B cell (primary cell): ENCODE data around the gene PKNOX2. TPM values are rescaled to one million over a fixed set of nuclear protein-coding genes. Genes with fewer than 3 reads are reported as not detected.

Source experiments
- ATAC-seq: fragments of 200-7000 bp; cut with Tn5 transposase; one replicate; pipeline ENCODE4 v1.10.0; 2021; ENCODE audit warnings: low read depth, mild to moderate bottlenecking, moderate number of reproducible peaks, moderate library complexity
- CTCF ChIA-PET: fragments of 350-600 bp; sonication (Branson Sonifier 250); formaldehyde crosslinking; loops from one replicate; lab custom pipeline; 2021; ENCODE audit warnings: antibody characterized with exemption, inconsistent platforms; lab: Charles Lee
- POLR2A ChIA-PET: fragments of 350-600 bp; sonication (Branson Sonifier 250); formaldehyde crosslinking; loops from one replicate; lab custom pipeline; 2021; ENCODE audit warnings: antibody characterized with exemption; lab: Charles Lee
- DNase-seq: peaks from one replicate; pipeline ENCODE4 v3.0.0; 2013
- H2AFZ ChIP-seq: 2 replicates; pipeline ENCODE4 v1.6.1; 2012; ENCODE audit warnings: mild to moderate bottlenecking, low read depth, low read length; ENCODE audit not compliant: insufficient read depth, poor library complexity, severe bottlenecking
- H3K27ac ChIP-seq, 2 donors: 1 replicate in 1 of 2; 2 replicates in 1 of 2; pipeline ENCODE4 v1.5.1; 2012 to 2013; ENCODE audit warnings: low read length in 2 of 2, mild to moderate bottlenecking in 2 of 2, moderate library complexity in 1 of 2
- H3K27me3 ChIP-seq, 4 experiments: fragments of 200-600 bp in 1 of 4; sonication (generic) in 1 of 4; replicated peaks in 1 of 4; 1 replicate in 2 of 4; 2 replicates in 2 of 4; pipeline versions ENCODE4 v1.6.1 to v1.7.0; 2013 to 2016; ENCODE audit warnings: low read length in 3 of 4, mild to moderate bottlenecking in 2 of 4, mixed read lengths in 1 of 4, moderate library complexity in 1 of 4; ENCODE audit not compliant: insufficient read depth in 4 of 4, control insufficient read depth in 3 of 4; ENCODE audit errors: control extremely low read depth in 1 of 4
- H3K36me3 ChIP-seq, 2 experiments: replicated peaks in 1 of 2; 1 replicate in 1 of 2; 2 replicates in 1 of 2; pipeline versions ENCODE4 v1.6.1 to v1.7.1; 2013; ENCODE audit warnings: low read length in 1 of 2; ENCODE audit not compliant: insufficient read depth in 2 of 2, control insufficient read depth in 1 of 2; ENCODE audit errors: control extremely low read depth in 1 of 2, extremely low read depth in 1 of 2
- H3K4me1 ChIP-seq, 2 donors: fragments of 200-600 bp in 1 of 2; sonication (generic) in 1 of 2; 1 replicate in 1 of 2; 2 replicates in 1 of 2; pipeline versions ENCODE4 v1.5.1 to v1.6.1; 2013 to 2017; ENCODE audit warnings: low read length in 2 of 2; ENCODE audit not compliant: control insufficient read depth in 2 of 2, insufficient read depth in 2 of 2
- H3K4me2 ChIP-seq: replicated peaks from 2 replicates; pipeline ENCODE3; 2012; ENCODE audit warnings: mild to moderate bottlenecking, low read depth, low read length; ENCODE audit not compliant: poor library complexity, severe bottlenecking
- H3K4me3 ChIP-seq, 5 experiments: fragments of 200-600 bp in 1 of 5; sonication (generic) in 1 of 5; 1 replicate in 3 of 5; 2 replicates in 2 of 5; pipeline versions ENCODE4 v1.5.1 to v1.7.0; 2011 to 2016; ENCODE audit warnings: low read length in 4 of 5, mild to moderate bottlenecking in 4 of 5, low read depth in 2 of 5, control low read depth in 1 of 5, moderate library complexity in 1 of 5; ENCODE audit not compliant: insufficient read depth in 1 of 5; ENCODE audit errors: control extremely low read depth in 1 of 5, extremely low read depth in 1 of 5
- H3K79me2 ChIP-seq: fragments of 200-600 bp; sonication (generic); one replicate; pipeline ENCODE4 v1.6.0; 2016; ENCODE audit warnings: low read length; ENCODE audit not compliant: control insufficient read depth, insufficient read depth
- H3K9ac ChIP-seq: fragments of 200-600 bp; sonication (generic); 2 replicates; pipeline ENCODE4 v1.6.1; 2017; ENCODE audit warnings: mild to moderate bottlenecking, low read length, moderate library complexity
- H3K9me3 ChIP-seq, 3 donors: one replicate each; pipeline versions ENCODE4 v1.6.1 to v1.7.1; 2013; ENCODE audit warnings: low read length in 2 of 3; ENCODE audit not compliant: control insufficient read depth in 2 of 3, insufficient read depth in 1 of 3; ENCODE audit errors: control extremely low read depth in 1 of 3
- H4K20me1 ChIP-seq: 2 replicates; pipeline ENCODE4 v1.6.0; 2012; ENCODE audit warnings: mild to moderate bottlenecking, low read length; ENCODE audit not compliant: insufficient read depth, control insufficient read depth, poor library complexity, severe bottlenecking
- H3K27ac Mint-ChIP-seq: one replicate; pipeline ENCODE4 v1.8.0; 2021; ENCODE audit warnings: mixed read lengths
- H3K27me3 Mint-ChIP-seq: one replicate; pipeline ENCODE4 v1.8.0; 2021; ENCODE audit warnings: mixed read lengths
- H3K4me1 Mint-ChIP-seq: one replicate; pipeline ENCODE4 v1.8.0; 2021; ENCODE audit warnings: mixed read lengths
- H3K4me3 Mint-ChIP-seq: one replicate; pipeline ENCODE4 v1.8.0; 2021; ENCODE audit warnings: mixed read lengths
- H3K9me3 Mint-ChIP-seq: one replicate; pipeline ENCODE4 v1.8.0; 2022; ENCODE audit warnings: mixed read lengths; ENCODE audit not compliant: insufficient read depth
- CTCF ChIP-seq: fragments of 200-600 bp; IDR thresholded peaks from one replicate; pipeline ENCODE4 v1.8.0; 2022; ENCODE audit warnings: antibody characterized with exemption, mild to moderate bottlenecking
- EZH2 ChIP-seq: IDR thresholded peaks from 2 replicates; pipeline ENCODE4 v1.6.1; 2012; ENCODE audit warnings: borderline replicate concordance, low read depth, mild to moderate bottlenecking, moderate library complexity, low read length; ENCODE audit not compliant: insufficient read depth, poor library complexity, severe bottlenecking
- WGBS: methylation state at CpG from one replicate; pipeline ENCODE4 v1.1.5; 2013; ENCODE audit warnings: missing lambda C conversion rate; ENCODE audit not compliant: insufficient coverage; 5-methylcytosine and 5-hydroxymethylcytosine counted together
- intact Hi-C: fragments of 100-400 bp; cut with micrococcal nuclease; formaldehyde crosslinking; loops from one replicate; pipeline ENCODE4 v1.10.0; 2022
- polyA plus RNA-seq: library from polyadenylated mRNA; depleted of rRNA; stranded (reverse); fragments of >200 nt; gene quantifications from 2 replicates; pipeline ENCODE4 v1.2.3, GENCODE V29; 2012
- total RNA-seq, 2 donors: library from RNA; stranded (reverse); fragments of 120-200 nt in 1 of 2; gene quantifications; 1 replicate in 1 of 2; 2 replicates in 1 of 2; pipeline versions ENCODE4 v1.2.3 to v1.2.4, GENCODE V29; 2013 to 2022

Gene PKNOX2
- total and polyA plus RNA-seq, 2 donors (not counting 1 experiment from before 2014, with no cell fraction given) = not detected

- ChIA-PET CTCF (no interaction called here), POLR2A (no interaction called here)
- DNase-seq (no peak), ATAC-seq (no peak)
- H3K36me3 ChIP-seq = no peaks in the 10 kb centered on the region
- Mint-ChIP-seq H3K27ac (no peak overlapping the region), H3K9me3 (no peaks in the 10 kb centered on the region), H3K4me3 (no peak overlapping the region), H3K27me3 (peaks cover 24% of the 10 kb centered on the region), H3K4me1 (no peaks in the 10 kb centered on the region)
- H3K27me3 ChIP-seq = no peaks in the 10 kb centered on the region
- no peaks in the 10 kb centered on the region for H4K20me1 ChIP-seq
- H3K9me3 ChIP-seq = no peaks in the 10 kb centered on the region
- no peaks in the 10 kb centered on the region for H3K4me1 ChIP-seq
- no peak for TF ChIP-seq EZH2
- no peak for TF ChIP-seq CTCF
- H3K9ac ChIP-seq = no peak overlapping the region
- no peak overlapping the region for H3K4me2 ChIP-seq
- 68% methylated on average over 6 of the region's 10 CpGs for WGBS
- no peak overlapping the region for H2AFZ ChIP-seq
- H3K27ac ChIP-seq = no peak overlapping the region
- H3K79me2 ChIP-seq = no peaks in the 10 kb centered on the region
- H3K4me3 ChIP-seq = no peak overlapping the region
- intact Hi-C loops = no loop called here
These were observed 37.1 kb downstream of the PKNOX2 start for GRCh38 chr11:125201525-125202141.

GRCh38 chr11:125202362-125202880 lies 37.9 kb downstream of the PKNOX2 start:
- Histone ChIP-seq H3K9me3 (no peaks in the 10 kb centered on the region), H3K27ac (no peak overlapping the region), H3K4me3 (no peak overlapping the region), H3K79me2 (no peaks in the 10 kb centered on the region), H3K27me3 (no peaks in the 10 kb centered on the region), H4K20me1 (no peaks in the 10 kb centered on the region), H3K36me3 (no peaks in the 10 kb centered on the region), H3K9ac (no peak overlapping the region), H3K4me1 (no peaks in the 10 kb centered on the region), H2AFZ (no peak overlapping the region), H3K4me2 (no peak overlapping the region)
- ChIA-PET CTCF (no interaction called here), POLR2A (no interaction called here)
- ATAC-seq = no peak
- DNase-seq = no peak
- H3K27me3 Mint-ChIP-seq = peaks cover 24% of the 10 kb centered on the region
- no peak for TF ChIP-seq CTCF
- TF ChIP-seq EZH2 = no peak
- no peaks in the 10 kb centered on the region for H3K4me1 Mint-ChIP-seq
- intact Hi-C loops = no loop called here
- no peak overlapping the region for H3K27ac Mint-ChIP-seq
- H3K4me3 Mint-ChIP-seq = no peak overlapping the region
- 70% methylated on average over 3 of the region's 4 CpGs for WGBS
- no peaks in the 10 kb centered on the region for H3K9me3 Mint-ChIP-seq
